Measurements from ENCODE around the gene PANX3. TPM values are rescaled to one million over a fixed set of nuclear protein-coding genes. Genes with fewer than 3 reads are reported as not detected.
A peak's percentile ranks its signal among the peaks of the same experiment; 100 is the strongest.

Gene PANX3
- total RNA-seq, 1 experiment from 2014 or later = not detected

- intact Hi-C loops (cut with micrococcal nuclease) = no loop called here
- DNase-seq (ENCODE audit: unreplicated experiment) = no peak
- H3K36me3 Mint-ChIP-seq (ENCODE audit: insufficient read depth, unreplicated experiment) = peaks cover 12% of the 10 kb centered on the region
- no peak overlapping the region for H3K4me3 Mint-ChIP-seq (ENCODE audit: unreplicated experiment)
- BruUV-seq (replicated peaks) = no TSS peak
- ChIA-PET CTCF (interaction anchor here (0.5 to 2.0 kb wide), 4 partner anchors 96 to 170 kb away, joined by 3 to 14 read pairs (median 6); no protein-coding TSS in a partner anchor), POLR2A (interaction anchor here (0.6 kb wide), 1 partner anchor 28 kb away, joined by 3 read pairs; no protein-coding TSS in a partner anchor)
- H3K4me1 Mint-ChIP-seq (ENCODE audit: insufficient read depth, unreplicated experiment) = peaks cover 5% of the 10 kb centered on the region
- H3K27me3 Mint-ChIP-seq (ENCODE audit: insufficient read depth, unreplicated experiment) = no peaks in the 10 kb centered on the region
- H3K9me3 Mint-ChIP-seq (ENCODE audit: unreplicated experiment) = no peaks in the 10 kb centered on the region
- H3K27ac Mint-ChIP-seq (ENCODE audit: low read depth, unreplicated experiment) = no peak overlapping the region
- no peak for TF ChIP-seq CTCF (IDR thresholded peaks at IDR 0.05; ENCODE audit: unreplicated experiment)
These were observed 56.4 kb downstream of the PANX3 start for GRCh38 chr11:124667601-124668000.

DNA sequence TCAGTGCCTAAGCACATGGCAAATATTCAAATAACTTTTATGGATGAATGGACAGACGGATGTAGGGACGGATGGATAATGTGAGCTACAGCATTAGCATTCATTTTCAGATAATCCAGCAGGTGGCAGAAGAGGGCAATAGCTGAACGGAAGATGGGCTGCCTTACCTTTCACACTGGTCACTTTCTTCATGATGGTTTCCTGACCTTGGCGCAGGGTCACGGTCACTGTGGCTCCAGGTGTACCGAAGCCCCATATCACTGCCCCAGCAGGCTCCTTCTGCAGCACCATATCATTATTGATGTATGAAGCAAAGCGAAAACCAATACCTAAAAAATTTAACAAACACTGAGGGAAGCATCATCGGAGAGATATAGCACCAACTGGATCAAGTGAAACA, 58.0 kb downstream of the PANX3 start:
- H3K4me3 Mint-ChIP-seq (ENCODE audit: unreplicated experiment) = no peak overlapping the region
- H3K27me3 Mint-ChIP-seq (ENCODE audit: insufficient read depth, unreplicated experiment) = no peaks in the 10 kb centered on the region
- no peak overlapping the region for H3K27ac Mint-ChIP-seq (ENCODE audit: low read depth, unreplicated experiment)
- peak; percentile 58 for DNase-seq (ENCODE audit: unreplicated experiment)
- peaks cover 4% of the 10 kb centered on the region for H3K36me3 Mint-ChIP-seq (ENCODE audit: insufficient read depth, unreplicated experiment)
- ChIA-PET CTCF (interaction anchor here (0.6 to 6.5 kb wide), 37 partner anchors 9 to 275 kb away, joined by 3 to 112 read pairs (median 6); partner anchors contain the start of genes ESAM, NRGN and VSIG2), POLR2A (interaction anchor here (0.6 to 1.6 kb wide), 6 partner anchors 94 to 169 kb away, joined by 3 to 8 read pairs (median 4); no protein-coding TSS in a partner anchor)
- no peaks in the 10 kb centered on the region for H3K9me3 Mint-ChIP-seq (ENCODE audit: unreplicated experiment)
- peaks cover 5% of the 10 kb centered on the region for H3K4me1 Mint-ChIP-seq (ENCODE audit: insufficient read depth, unreplicated experiment)
- peak; percentile 78 for TF ChIP-seq CTCF (IDR thresholded peaks at IDR 0.05; ENCODE audit: unreplicated experiment)
- no TSS peak for BruUV-seq (replicated peaks)
- intact Hi-C loops (cut with micrococcal nuclease) = loop anchor here (1.0 kb wide), 3 partner anchors 94 to 168 kb away; no protein-coding TSS in a partner anchor

Other genes with a start within 250 kb of the PANX3 start
- not detected in 2 replicates for gene OR8B2, start 226.9 kb upstream of the PANX3 start, total RNA-seq (2022)
- gene OR8B3, start 212.4 kb upstream of the PANX3 start, total RNA-seq (2022) = not detected in 2 replicates
- gene OR8B4, start 186.6 kb upstream of the PANX3 start, total RNA-seq (2022) = not detected in 2 replicates
- gene OR8B8, start 165.7 kb upstream of the PANX3 start, total RNA-seq (2022) = not detected in 2 replicates
- not detected in 2 replicates for gene OR8B12, start 67.8 kb upstream of the PANX3 start, total RNA-seq (2022)
- gene OR8A1, start 41.4 kb upstream of the PANX3 start, total RNA-seq (2022) = not detected in 2 replicates
- 46.9 and 54.0 TPM in 2 replicates for gene TBRG1, start 11.4 kb downstream of the PANX3 start, total RNA-seq (2022)
- gene SIAE, start 62.3 kb downstream of the PANX3 start, total RNA-seq (2022) = 20.7 and 21.7 TPM in 2 replicates
- 12.0 and 18.1 TPM in 2 replicates for gene SPA17, start 62.5 kb downstream of the PANX3 start, total RNA-seq (2022)
- 1.4 TPM in 1 of 2 replicates, not detected in the other for gene NRGN, start 128.5 kb downstream of the PANX3 start, total RNA-seq (2022)
- gene VSIG2, start 140.8 kb downstream of the PANX3 start, total RNA-seq (2022) = not detected in 2 replicates
- 0.19 and 0.93 TPM in 2 replicates for gene ESAM, start 150.9 kb downstream of the PANX3 start, total RNA-seq (2022)
- gene MSANTD2, start 189.0 kb downstream of the PANX3 start, total RNA-seq (2022) = 14.2 and 15.3 TPM in 2 replicates